Left ventricle myocardium inferior (tissue), 1 donor: Measurements from ENCODE around the gene PHF13. TPM values are rescaled to one million over a fixed set of nuclear protein-coding genes. Genes with fewer than 3 reads are reported as not detected.

Experiments used
- DNase-seq: peaks from one replicate; pipeline ENCODE4 v3.0.0-alpha.2; 2020
- H3K27ac ChIP-seq: fragments of 200-600 bp; replicated peaks from 2 replicates; pipeline ENCODE4 v1.8.0; 2021
- H3K27me3 ChIP-seq: fragments of 200-600 bp; 2 replicates; pipeline ENCODE4 v1.8.0; 2021; ENCODE audit warnings: low read depth
- H3K36me3 ChIP-seq: fragments of 200-600 bp; 2 replicates; pipeline ENCODE4 v1.8.0; 2021
- H3K4me1 ChIP-seq: fragments of 200-600 bp; 2 replicates; pipeline ENCODE4 v1.8.0; 2021
- H3K4me3 ChIP-seq: fragments of 200-600 bp; 2 replicates; pipeline ENCODE4 v1.8.0; 2021; ENCODE audit warnings: mild to moderate bottlenecking, moderate library complexity
- H3K9me3 ChIP-seq: fragments of 200-600 bp; replicated peaks from 2 replicates; pipeline ENCODE4 v1.8.0; 2021
- intact Hi-C: fragments of 100-400 bp; cut with micrococcal nuclease; formaldehyde crosslinking; loops from one replicate; pipeline ENCODE4 v1.11.0; 2022
- long read RNA-seq: library from polyadenylated mRNA; unstranded; transcript quantifications from one replicate; pipeline ENCODE4 v2.0.0, GENCODE V29; 2021
- total RNA-seq: library from RNA; stranded (reverse); fragmentation: NEBNext Ultra II Directional; extraction: Animal tissue kit (Norgen Biotek cat#: 25700); gene quantifications from one replicate; pipeline ENCODE4 v1.2.1, GENCODE V29; 2021
- TF ChIP-seq, protein P1 (sequence below): fragments of 200-600 bp; IDR thresholded peaks from 2 replicates; pipeline ENCODE4 v1.8.0; 2021; ENCODE audit warnings: antibody characterized with exemption, mild to moderate bottlenecking, borderline replicate concordance
- donor health status: DM: no; HTN: yes; CAD: no; lungs with severe emphysema.

The PHF13 gene
- total RNA-seq: 6.8 TPM
- long read RNA-seq, transcript PHF13-201 (4 exons, 3,681 nt): major isoform, 10 of 14 reads
- long read RNA-seq, partial matches to known transcripts: 2 of 14 reads
- long read RNA-seq, other reads (novel, unspliced or antisense): 2 of 14 reads

DNA sequence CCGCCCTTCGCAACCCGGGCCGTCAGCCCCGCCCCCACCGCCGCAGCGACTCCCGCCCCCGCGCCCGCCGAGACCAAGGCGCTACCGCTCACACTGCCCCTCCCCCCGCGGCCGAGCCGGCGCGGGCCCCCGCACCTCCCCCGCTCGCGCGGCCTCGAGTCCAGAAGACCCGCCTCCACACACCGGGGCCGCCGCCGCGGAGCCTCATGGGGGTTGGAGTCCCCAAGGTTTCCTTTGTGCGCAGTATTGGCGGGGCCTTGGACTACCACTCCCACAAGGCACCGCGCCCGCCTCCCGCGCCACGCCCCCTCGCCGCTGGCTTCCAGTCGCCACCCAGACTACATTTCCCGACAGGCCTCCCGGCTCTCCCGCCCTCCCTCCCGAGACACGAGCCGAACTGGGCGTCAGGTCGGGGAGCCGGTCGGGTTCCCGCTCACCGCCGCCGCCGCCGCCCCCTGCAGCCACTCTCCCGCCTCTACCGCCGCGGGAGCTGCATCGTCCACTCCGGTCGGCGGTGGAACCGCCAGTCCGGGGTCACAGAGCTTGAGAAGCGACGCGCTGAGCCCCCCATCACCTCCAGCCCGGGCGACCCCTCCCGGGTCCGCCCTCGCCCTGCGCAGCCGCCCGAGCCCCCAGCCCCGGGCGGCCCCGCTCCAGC lies at the start of gene PHF13:
TSS of gene PHF13 (plus strand) at position 371 of the 658 bp plus-strand sequence. CDS start 336 bp downstream, outside the sequence.
- H3K27me3 ChIP-seq: no peaks in the 10 kb centered on the region
- TF ChIP-seq, protein P1, sequence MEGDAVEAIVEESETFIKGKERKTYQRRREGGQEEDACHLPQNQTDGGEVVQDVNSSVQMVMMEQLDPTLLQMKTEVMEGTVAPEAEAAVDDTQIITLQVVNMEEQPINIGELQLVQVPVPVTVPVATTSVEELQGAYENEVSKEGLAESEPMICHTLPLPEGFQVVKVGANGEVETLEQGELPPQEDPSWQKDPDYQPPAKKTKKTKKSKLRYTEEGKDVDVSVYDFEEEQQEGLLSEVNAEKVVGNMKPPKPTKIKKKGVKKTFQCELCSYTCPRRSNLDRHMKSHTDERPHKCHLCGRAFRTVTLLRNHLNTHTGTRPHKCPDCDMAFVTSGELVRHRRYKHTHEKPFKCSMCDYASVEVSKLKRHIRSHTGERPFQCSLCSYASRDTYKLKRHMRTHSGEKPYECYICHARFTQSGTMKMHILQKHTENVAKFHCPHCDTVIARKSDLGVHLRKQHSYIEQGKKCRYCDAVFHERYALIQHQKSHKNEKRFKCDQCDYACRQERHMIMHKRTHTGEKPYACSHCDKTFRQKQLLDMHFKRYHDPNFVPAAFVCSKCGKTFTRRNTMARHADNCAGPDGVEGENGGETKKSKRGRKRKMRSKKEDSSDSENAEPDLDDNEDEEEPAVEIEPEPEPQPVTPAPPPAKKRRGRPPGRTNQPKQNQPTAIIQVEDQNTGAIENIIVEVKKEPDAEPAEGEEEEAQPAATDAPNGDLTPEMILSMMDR: no peak
- peak within 1 kb of the TSS; percentile 99 for H3K4me3 ChIP-seq
- H3K9me3 ChIP-seq: no peaks in the 10 kb centered on the region
- intact Hi-C loops: no loop called here
- H3K4me1 ChIP-seq: peaks cover 69% of the 10 kb centered on the region
- H3K36me3 ChIP-seq: peaks cover 11% of the 10 kb centered on the region
- H3K27ac ChIP-seq: peak within 1 kb of the TSS; percentile 99
- peak; percentile 100 for DNase-seq

DNA sequence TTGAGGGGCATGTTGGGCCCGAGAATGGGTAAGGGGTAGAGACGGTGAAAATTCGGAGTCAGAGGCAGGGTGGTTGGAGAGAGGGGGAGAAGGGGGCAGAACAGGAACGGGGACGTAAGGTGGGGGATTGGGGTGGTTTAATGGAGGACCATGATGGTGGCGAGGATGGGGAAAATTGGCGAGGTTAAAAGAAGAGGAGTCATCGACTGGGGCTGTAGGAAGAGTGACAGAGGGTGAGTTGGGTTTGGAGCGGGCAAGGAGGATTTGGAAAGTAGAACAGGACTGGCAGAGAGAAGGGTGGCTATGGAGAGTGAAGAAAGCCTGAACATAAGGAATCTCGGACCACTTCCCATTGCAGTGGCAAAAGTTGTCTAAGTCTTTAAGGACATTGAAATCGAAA lies 44.5 kb upstream of the PHF13 start:
- intact Hi-C loops: no loop called here
- H3K9me3 ChIP-seq: no peaks in the 10 kb centered on the region
- peaks cover 8% of the 10 kb centered on the region for H3K27me3 ChIP-seq
- no peaks in the 10 kb centered on the region for H3K4me1 ChIP-seq
- no peak overlapping the region for H3K4me3 ChIP-seq
- DNase-seq: no peak
- no peak overlapping the region for H3K27ac ChIP-seq
- TF ChIP-seq, protein P1: no peak
- no peaks in the 10 kb centered on the region for H3K36me3 ChIP-seq

DNA sequence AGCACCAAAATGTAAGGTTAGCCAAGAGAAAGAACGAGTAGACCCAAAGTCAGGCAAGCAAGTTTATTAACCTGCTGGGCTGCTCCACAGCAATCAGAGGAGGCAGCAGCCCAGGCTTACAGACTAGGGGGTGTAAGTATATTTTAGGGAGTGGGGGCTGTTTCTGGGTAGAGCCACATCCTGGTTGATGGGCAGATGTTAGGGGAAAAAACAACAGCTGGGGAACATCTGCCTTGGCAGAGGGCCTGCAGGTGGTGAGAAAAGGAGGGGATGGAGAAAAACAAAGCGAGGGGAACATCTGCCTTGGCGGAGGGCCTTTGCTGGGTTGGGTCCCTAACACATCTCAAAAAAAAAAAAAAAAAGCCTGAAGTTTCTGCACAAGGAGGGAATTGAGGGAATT lies 43.4 kb upstream of the PHF13 start:
- DNase-seq: no peak
- TF ChIP-seq, protein P1: no peak
- H3K4me1 ChIP-seq: no peaks in the 10 kb centered on the region
- H3K36me3 ChIP-seq: no peaks in the 10 kb centered on the region
- H3K4me3 ChIP-seq: no peak overlapping the region
- H3K27me3 ChIP-seq: peaks cover 8% of the 10 kb centered on the region
- H3K27ac ChIP-seq: no peak overlapping the region
- intact Hi-C loops: no loop called here
- H3K9me3 ChIP-seq: no peaks in the 10 kb centered on the region

DNA sequence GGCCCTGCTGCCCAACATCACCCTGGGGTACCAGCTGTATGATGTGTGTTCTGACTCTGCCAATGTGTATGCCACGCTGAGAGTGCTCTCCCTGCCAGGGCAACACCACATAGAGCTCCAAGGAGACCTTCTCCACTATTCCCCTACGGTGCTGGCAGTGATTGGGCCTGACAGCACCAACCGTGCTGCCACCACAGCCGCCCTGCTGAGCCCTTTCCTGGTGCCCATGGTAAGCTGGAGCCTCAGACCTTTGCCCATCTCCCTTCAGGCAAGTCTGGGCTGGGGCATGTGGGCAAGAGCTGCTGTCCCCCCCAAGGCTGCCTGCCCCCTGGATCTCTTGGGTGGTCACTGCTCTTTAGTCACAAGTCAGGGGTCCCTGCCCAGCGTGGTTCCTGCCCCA lies 42.5 kb upstream of the PHF13 start:
- no peak for DNase-seq
- H3K36me3 ChIP-seq: no peaks in the 10 kb centered on the region
- H3K27me3 ChIP-seq: peaks cover under 1% of the 10 kb centered on the region
- intact Hi-C loops: no loop called here
- H3K4me3 ChIP-seq: no peak overlapping the region
- no peaks in the 10 kb centered on the region for H3K9me3 ChIP-seq
- no peak overlapping the region for H3K27ac ChIP-seq
- H3K4me1 ChIP-seq: no peaks in the 10 kb centered on the region
- TF ChIP-seq, protein P1: no peak

DNA sequence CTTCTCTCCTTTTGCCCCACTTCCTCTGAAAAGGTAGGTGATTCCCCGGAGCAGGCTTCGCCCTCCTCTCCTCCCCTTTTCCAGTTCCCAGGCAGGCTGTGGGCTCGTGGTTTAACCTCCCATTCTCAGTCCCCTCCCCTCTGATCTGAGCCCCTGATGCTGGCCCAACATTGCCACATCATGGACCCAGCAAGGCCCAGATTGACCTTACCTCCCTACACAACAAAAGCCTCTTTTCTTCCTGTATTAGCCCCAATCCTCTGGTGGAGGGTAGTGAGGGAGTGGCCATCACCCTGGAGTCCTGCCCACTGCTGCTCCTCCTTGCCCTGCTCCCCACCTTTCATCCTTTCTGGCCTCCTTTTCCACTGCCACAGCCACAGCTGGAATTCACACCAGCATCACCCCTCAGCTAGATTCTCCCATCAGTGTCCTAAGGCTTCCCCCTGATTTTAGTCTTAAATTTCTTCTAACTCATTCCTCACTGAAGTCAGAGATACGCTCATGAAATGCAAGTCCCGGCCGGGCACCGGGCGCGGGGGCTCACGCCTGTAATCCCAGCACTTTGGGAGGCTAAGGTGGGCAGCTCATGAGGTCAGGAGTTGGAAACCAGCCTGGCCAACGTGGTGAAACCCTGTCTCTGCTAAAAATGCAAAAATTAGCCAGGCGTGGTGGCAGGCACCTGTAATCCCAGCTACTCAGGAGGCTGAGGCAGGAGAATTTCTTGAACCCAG lies 40.7 kb upstream of the PHF13 start:
- TF ChIP-seq, protein P1: no peak
- peaks cover 2% of the 10 kb centered on the region for H3K4me1 ChIP-seq
- H3K9me3 ChIP-seq: no peaks in the 10 kb centered on the region
- H3K4me3 ChIP-seq: no peak overlapping the region
- no peaks in the 10 kb centered on the region for H3K27me3 ChIP-seq
- H3K27ac ChIP-seq: no peak overlapping the region
- H3K36me3 ChIP-seq: no peaks in the 10 kb centered on the region
- intact Hi-C loops: no loop called here
- no peak for DNase-seq
